ENCODE measurements around the gene CHL1.

CHL1 gene

DNA sequence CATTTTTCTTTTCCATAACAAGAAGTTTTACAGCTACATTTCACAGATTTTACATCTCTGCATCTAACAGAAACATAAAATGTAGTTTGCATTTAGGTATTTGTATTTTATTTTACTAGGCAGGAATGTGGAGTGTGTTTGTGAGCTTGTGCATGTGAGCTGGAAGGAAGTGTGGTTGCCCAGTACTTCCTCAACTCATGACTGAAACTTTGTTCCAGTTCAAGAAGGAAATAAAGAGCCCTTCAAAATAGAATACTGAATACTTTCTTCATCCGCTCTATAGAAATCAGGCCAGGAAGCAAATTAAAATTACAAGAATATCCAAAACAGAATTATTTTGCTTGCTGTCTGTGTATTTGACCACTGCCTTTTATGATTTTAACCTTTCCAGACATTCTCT, 81.3 kb downstream of the CHL1 start:
- TF ChIP-seq, protein P1, sequence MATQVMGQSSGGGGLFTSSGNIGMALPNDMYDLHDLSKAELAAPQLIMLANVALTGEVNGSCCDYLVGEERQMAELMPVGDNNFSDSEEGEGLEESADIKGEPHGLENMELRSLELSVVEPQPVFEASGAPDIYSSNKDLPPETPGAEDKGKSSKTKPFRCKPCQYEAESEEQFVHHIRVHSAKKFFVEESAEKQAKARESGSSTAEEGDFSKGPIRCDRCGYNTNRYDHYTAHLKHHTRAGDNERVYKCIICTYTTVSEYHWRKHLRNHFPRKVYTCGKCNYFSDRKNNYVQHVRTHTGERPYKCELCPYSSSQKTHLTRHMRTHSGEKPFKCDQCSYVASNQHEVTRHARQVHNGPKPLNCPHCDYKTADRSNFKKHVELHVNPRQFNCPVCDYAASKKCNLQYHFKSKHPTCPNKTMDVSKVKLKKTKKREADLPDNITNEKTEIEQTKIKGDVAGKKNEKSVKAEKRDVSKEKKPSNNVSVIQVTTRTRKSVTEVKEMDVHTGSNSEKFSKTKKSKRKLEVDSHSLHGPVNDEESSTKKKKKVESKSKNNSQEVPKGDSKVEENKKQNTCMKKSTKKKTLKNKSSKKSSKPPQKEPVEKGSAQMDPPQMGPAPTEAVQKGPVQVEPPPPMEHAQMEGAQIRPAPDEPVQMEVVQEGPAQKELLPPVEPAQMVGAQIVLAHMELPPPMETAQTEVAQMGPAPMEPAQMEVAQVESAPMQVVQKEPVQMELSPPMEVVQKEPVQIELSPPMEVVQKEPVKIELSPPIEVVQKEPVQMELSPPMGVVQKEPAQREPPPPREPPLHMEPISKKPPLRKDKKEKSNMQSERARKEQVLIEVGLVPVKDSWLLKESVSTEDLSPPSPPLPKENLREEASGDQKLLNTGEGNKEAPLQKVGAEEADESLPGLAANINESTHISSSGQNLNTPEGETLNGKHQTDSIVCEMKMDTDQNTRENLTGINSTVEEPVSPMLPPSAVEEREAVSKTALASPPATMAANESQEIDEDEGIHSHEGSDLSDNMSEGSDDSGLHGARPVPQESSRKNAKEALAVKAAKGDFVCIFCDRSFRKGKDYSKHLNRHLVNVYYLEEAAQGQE (IDR thresholded peaks at IDR 0.05; ENCODE audit: low read depth), result no peak
- TF ChIP-seq FOXM1 (IDR thresholded peaks at IDR 0.05; ENCODE audit: borderline replicate concordance, low read depth) (no peak), TEAD4 (IDR thresholded peaks at IDR 0.05) (no peak), CREB1 (IDR thresholded peaks at IDR 0.05; ENCODE audit: low read depth) (no peak), YY1 (IDR thresholded peaks at IDR 0.05; ENCODE audit: low read depth) (no peak), CEBPB (IDR thresholded peaks at IDR 0.05) (no peak)
- TF ChIP-seq, protein P2, sequence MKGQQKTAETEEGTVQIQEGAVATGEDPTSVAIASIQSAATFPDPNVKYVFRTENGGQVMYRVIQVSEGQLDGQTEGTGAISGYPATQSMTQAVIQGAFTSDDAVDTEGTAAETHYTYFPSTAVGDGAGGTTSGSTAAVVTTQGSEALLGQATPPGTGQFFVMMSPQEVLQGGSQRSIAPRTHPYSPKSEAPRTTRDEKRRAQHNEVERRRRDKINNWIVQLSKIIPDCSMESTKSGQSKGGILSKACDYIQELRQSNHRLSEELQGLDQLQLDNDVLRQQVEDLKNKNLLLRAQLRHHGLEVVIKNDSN (IDR thresholded peaks at IDR 0.05), result no peak
- TF ChIP-seq, protein P3, sequence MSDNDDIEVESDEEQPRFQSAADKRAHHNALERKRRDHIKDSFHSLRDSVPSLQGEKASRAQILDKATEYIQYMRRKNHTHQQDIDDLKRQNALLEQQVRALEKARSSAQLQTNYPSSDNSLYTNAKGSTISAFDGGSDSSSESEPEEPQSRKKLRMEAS (IDR thresholded peaks at IDR 0.05), result no peak

DNA sequence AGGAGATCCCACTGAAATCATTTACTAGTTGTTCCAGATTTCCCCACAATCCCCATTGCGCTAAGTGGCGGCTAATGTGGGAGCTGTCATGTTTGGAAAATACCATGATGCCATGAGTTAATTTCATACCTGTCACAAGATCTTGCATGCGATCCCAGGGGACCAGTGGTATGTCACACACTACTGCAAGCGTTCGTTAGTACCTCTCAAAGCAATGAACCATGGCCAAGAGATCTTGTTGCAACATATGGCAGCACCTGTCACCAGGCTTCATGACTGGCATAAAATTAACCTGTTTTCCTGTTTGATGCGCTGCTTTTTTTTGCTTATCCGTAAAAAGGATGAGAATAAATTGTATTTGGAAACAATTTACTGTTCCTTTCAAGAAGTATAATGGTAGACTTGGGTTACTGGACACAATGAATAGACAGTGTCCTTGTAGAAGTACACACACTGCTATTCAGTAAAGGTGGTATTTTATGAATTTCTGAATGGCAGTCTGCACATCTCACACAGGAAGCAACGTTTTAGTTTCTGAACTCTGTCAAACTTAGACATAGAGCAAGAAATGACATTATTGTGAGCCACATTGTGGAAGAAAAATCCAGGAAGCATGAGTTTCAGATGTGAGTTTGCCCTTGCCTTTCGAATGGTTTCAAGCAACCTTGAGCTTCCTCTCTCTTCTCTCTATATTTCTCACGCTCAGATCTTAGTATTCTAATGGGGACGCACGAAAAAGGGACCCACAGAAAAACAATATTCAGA, 81.9 kb downstream of the CHL1 start:
- TF ChIP-seq, protein P2 (IDR thresholded peaks at IDR 0.05), result no peak
- TF ChIP-seq, protein P3 (IDR thresholded peaks at IDR 0.05), result no peak
- TF ChIP-seq EP300 (IDR thresholded peaks at IDR 0.05; ENCODE audit: borderline replicate concordance), result no peak
- TF ChIP-seq, protein P1 (IDR thresholded peaks at IDR 0.05; ENCODE audit: low read depth), result no peak
- TF ChIP-seq ZBTB7A (IDR thresholded peaks at IDR 0.05; ENCODE audit: low read depth), result no peak
- no peak for TF ChIP-seq YY1 (IDR thresholded peaks at IDR 0.05; ENCODE audit: low read depth)
- TF ChIP-seq TAF1 (IDR thresholded peaks at IDR 0.05; ENCODE audit: low read depth), result no peak

DNA sequence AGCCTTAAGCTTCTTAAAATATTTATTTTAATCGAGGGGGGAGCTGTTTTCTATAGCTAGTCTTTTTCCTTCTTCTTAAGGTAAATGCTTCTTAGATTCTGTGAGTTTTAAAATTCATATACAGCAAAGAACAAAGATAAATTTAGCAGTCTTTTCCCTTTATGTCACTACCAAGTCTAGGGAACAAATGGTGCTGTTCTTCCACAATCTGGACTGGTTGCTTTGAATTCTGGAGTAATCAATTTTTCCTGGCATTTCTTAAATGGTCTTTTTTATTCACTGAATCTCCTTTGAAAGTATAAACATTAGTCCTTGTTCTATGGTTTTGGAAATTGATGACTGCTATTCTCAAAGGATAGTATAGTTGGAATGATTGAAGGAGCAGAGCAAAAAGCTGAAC, 82.8 kb downstream of the CHL1 start:
- no peak for TF ChIP-seq YY1 (IDR thresholded peaks at IDR 0.05; ENCODE audit: low read depth)
- TF ChIP-seq, protein P3 (IDR thresholded peaks at IDR 0.05), result no peak
- TF ChIP-seq, protein P2 (IDR thresholded peaks at IDR 0.05), result no peak
- TF ChIP-seq TAF1 (IDR thresholded peaks at IDR 0.05; ENCODE audit: low read depth), result no peak
- no peak for TF ChIP-seq ZBTB7A (IDR thresholded peaks at IDR 0.05; ENCODE audit: low read depth)
- TF ChIP-seq TCF12 (IDR thresholded peaks at IDR 0.05; ENCODE audit: low read depth), result no peak
- TF ChIP-seq, protein P1 (IDR thresholded peaks at IDR 0.05; ENCODE audit: low read depth), result no peak
- no peak for TF ChIP-seq RAD21 (IDR thresholded peaks at IDR 0.05; ENCODE audit: low read depth)
- no peak for TF ChIP-seq TEAD4 (IDR thresholded peaks at IDR 0.05)
- TF ChIP-seq FOXM1 (IDR thresholded peaks at IDR 0.05; ENCODE audit: borderline replicate concordance, low read depth), result no peak
- no peak for TF ChIP-seq NFIC (IDR thresholded peaks at IDR 0.05)
- no peak for TF ChIP-seq EP300 (IDR thresholded peaks at IDR 0.05; ENCODE audit: borderline replicate concordance)
- TF ChIP-seq CREB1 (IDR thresholded peaks at IDR 0.05; ENCODE audit: low read depth), result no peak
- TF ChIP-seq EGR1 (IDR thresholded peaks at IDR 0.05), result no peak
- TF ChIP-seq CEBPB (IDR thresholded peaks at IDR 0.05), result no peak

DNA sequence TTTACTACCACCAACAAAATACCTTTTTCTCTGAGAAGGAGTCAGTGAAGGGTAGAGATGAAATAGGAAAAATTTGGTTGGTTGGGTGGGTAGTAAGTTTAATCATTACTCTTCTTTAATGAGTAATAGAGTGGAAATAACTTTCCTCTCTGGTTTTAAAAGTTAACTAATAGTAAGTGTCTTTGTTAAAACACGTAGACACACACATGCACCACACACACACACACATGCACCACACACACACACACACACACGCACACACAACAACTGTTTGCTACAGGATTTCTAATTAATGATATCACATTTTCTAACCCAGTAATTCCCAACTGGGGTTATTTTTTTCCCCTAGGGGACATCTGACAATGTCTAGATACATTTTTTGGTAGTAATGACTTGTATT, 84.1 kb downstream of the CHL1 start:
- TF ChIP-seq CREB1 (IDR thresholded peaks at IDR 0.05; ENCODE audit: low read depth) (no peak), FOXM1 (IDR thresholded peaks at IDR 0.05; ENCODE audit: borderline replicate concordance, low read depth) (no peak)
- TF ChIP-seq, protein P1 (IDR thresholded peaks at IDR 0.05; ENCODE audit: low read depth), result no peak

Measured in Ishikawa (cell line).